ENCODE measurements around the gene CDH2.

CDH2 gene

DNA sequence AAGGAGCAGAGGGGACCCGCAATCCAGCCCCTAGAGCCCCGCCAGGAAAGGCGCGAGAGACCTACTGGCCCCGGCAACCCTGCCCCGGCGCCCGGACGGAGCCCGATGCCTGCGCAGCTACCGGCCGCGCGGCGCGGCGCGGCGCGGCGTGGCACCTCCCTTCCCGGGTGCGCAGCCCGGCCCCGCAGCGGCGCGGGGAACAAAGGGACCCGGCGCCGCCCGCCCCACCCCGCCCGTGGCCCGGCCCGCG is 307 bp downstream of the CDH2 start:
- TF ChIP-seq, protein P1, sequence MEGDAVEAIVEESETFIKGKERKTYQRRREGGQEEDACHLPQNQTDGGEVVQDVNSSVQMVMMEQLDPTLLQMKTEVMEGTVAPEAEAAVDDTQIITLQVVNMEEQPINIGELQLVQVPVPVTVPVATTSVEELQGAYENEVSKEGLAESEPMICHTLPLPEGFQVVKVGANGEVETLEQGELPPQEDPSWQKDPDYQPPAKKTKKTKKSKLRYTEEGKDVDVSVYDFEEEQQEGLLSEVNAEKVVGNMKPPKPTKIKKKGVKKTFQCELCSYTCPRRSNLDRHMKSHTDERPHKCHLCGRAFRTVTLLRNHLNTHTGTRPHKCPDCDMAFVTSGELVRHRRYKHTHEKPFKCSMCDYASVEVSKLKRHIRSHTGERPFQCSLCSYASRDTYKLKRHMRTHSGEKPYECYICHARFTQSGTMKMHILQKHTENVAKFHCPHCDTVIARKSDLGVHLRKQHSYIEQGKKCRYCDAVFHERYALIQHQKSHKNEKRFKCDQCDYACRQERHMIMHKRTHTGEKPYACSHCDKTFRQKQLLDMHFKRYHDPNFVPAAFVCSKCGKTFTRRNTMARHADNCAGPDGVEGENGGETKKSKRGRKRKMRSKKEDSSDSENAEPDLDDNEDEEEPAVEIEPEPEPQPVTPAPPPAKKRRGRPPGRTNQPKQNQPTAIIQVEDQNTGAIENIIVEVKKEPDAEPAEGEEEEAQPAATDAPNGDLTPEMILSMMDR (IDR thresholded peaks at IDR 0.05): no peak

DNA sequence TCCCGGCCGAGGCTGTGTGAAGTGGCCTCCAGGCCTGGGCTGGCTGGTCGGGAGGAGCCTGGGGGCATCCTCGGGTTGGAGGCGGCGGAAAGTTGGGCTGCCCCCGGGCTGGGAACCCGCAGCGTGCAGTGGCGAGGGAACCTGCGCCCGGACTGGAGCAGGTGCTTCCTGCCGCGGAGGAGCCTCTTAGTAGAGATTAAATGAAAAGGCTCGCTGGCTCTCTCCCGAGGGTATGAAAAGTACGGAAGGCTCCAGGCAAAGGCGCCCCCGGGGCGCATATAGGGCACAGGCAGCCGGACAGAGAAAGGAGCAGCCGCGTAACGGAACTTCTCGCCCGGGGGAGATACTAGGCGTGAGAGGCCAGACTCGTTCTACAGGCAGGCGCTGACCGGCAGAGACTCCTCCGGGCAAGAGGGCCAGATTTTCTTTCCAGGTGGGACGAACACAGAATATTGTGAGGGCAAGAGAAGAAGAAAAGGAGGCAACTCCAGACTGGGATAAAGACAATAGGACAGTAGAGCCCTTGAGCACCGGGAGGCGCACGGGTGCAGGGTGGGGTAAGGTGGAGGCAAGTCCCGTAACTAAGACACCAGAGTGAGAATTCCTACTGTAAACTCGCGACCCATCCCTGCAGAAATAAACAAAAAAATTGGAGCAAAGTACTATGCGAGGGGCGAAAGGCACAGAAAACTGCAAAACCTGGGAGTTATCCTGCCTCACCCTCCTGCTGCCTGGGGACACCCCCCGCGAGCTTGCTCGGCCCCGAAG is 816 bp downstream of the CDH2 start:
- TF ChIP-seq, protein P1 (IDR thresholded peaks at IDR 0.05): no peak

DNA sequence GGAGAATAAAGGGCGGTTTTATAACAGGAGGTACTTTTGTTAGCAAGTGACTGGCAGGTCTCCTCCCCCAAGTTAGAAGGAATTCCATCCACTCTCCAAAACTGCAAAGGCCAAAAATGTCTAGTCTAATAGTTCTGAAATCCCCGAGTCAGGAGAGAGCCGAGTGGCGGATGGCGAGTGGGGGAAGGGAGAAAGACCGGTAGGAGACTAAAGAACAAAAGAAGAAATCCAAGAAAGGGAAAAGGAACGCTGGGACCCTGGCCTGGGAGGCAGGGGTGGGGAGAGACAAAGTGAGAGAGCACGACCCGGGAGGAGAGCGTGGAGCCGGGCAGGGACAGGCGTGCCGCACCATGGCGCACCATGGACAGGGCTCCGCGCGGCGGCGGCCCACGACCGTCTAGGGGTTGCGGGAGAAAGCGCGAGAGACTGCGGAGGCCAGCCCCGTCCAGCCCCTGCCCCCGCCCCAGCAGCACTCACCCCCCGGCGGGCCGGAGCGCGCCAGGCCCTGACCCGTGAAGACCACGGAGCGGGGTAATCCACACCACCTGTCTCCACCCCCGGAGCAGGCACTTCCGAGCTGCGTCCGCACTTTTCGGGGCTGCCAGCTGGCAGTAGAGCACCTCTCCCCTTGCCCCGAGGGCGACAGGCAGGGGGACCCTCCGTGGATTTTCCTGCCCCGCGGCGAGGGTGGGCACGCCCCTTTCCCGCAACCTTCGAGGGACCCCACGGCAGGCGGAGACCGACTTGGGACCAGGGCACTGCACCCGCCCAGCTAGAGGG is 1.6 kb downstream of the CDH2 start:
- TF ChIP-seq, protein P1 (IDR thresholded peaks at IDR 0.05): no peak

DNA sequence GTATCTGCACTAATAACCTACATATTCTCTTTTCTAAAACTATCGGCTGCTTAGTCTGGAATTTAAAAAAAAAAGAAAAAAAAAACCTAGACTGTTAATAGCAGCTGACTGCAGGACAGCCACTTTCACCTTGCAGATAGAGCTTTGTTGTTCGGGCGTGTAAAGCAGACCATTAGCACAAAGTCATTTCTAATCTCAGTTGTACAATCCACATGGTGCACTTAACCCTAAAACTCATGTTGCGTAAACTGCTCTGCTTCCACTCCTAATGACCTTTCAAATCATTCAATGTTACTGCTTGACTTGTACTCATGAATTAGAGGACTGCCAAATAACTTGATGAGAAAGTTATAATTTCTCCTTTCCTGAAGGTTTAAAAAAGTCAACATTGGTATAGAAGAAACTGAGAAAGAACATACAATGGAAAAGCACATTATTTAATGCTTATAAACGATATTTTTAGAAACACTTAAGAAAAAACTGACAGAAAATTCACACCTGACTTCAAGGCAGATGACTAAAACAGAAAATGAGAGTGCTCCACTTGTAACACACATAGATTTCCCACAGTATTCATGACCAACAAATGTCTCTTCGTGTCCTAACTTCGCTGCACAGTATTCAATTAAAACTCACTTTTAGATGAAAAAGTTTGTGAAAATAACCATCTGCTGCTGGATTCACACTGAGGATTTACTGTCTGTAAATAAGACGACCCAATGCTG is 2.6 kb downstream of the CDH2 start:
- TF ChIP-seq, protein P1 (IDR thresholded peaks at IDR 0.05): no peak

DNA sequence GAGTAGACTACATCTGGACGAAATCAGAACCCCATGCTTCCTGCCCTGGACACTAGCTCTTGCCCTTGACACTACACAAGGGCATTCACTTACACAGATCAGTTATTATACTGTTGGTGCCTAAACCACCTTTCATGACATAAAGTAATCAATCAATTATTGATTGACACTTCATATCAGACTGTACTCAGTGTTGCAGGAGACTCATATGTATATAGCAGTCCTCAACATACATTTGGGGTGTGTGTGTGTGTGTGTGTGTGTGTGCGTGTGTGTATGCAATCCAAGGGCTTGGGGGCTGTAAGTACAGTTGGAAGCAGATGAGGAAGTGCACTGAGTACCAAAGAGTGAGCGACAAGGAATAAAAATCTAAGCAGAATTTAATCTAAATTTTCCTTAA is 5.1 kb downstream of the CDH2 start:
- TF ChIP-seq, protein P1 (IDR thresholded peaks at IDR 0.05): no peak

DNA sequence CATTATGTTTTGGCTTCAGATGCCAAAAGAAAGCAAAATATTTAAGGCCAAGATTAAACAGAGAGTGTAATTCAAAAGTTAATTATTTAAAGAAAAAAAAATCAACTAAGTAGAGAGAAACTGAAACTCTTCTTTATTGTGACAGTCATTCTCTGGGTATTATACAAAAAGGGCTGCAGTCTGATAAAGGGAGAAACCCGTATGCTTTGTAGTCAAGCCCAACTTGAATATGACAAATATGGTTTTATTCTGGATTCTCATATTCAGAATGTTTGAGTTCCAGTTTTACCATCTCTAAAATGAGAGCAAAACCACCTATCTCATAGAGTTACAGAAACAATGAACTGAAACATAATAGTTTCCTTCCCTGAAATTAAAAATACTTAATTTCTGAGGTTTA is 8.2 kb downstream of the CDH2 start:
- TF ChIP-seq, protein P1 (IDR thresholded peaks at IDR 0.05): no peak

DNA sequence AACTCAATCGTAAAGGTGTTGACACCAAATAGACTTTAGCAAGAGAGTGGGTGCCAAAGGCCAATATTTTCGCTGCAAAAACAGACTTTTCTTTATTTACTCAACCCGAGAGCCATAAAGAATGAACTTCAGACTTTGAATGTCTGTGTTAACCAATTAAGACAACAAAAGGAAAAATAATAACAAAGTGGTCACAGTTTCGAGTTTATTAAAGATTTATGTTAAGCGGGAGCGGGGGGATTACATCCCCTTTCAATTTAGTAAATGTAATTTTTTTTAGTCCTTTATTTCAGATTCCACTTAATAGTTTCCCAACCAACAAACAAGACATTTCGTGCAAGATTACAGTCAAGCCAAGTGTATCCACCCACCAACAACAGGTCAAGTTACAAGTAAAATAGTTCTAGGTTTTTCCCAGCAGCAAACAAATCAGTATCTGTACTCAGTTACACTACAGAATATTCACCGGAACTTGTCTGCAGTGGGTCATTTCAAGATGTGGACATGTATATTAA is 9.0 kb downstream of the CDH2 start:
- TF ChIP-seq, protein P1 (IDR thresholded peaks at IDR 0.05): no peak

Data from LNCAP (cell line).